ENCODE results near the gene FADS6. TPM values are rescaled to one million over a fixed set of nuclear protein-coding genes. Genes with fewer than 3 reads are reported as not detected.

The FADS6 gene
- total RNA-seq, 1 experiment from 2014 or later: 1.2 TPM

DNA sequence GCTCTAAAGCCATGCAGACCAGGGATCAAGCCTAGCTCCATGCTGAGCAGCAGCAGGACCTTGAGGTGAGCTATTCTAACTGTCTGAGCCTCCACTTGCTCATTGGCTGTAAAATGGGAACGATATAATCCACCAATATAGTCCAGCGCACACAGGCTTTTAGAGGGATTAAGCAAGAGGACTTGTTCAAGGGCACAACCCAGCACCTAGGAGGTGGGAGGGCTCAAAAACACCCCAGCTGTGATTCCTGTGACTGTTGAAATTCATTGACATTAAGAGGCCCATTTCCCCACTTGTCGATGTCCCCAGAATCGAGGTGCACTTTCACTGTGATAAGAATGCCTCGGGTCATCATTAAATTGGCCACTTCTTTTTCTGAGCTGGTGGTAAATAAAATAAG is 25.5 kb upstream of the FADS6 start:
- H4K8ac ChIP-seq (replicated peaks; ENCODE audit: insufficient read length, low read depth, low read length): no peak overlapping the region
- Mint-ChIP-seq H3K9me3 (peaks cover 0 to 2% of the 10 kb centered on the region in 2 experiments; a peak in 2 of 5 replicates), H3K27ac (no peak overlapping the region), H3K4me1 (peaks cover 18 to 37% of the 10 kb centered on the region in 2 experiments), H3K27me3 (ENCODE audit: low read depth) (peaks cover 49% of the 10 kb centered on the region), H3K36me3 (ENCODE audit: insufficient read depth in 1 of 3, low read depth in 3 of 3) (no peaks in the 10 kb centered on the region; a peak in 1 of 7 replicates), H3K4me3 (no peak overlapping the region)
- H2BK20ac ChIP-seq (ENCODE audit: low read depth, low read length, poor library complexity, severe bottlenecking): no peak overlapping the region
- no peaks in the 10 kb centered on the region for H3K9me3 ChIP-seq (ENCODE audit: control insufficient read depth, low read depth, low read length)
- DNase-seq: no peak
- H3K79me1 ChIP-seq (ENCODE audit: insufficient read depth, low read depth, low read length, poor library complexity, severe bottlenecking): no peaks in the 10 kb centered on the region
- peaks cover 15% of the 10 kb centered on the region for H3K27me3 ChIP-seq (ENCODE audit: insufficient read depth, low read length)
- H4K5ac ChIP-seq (ENCODE audit: insufficient read length, low read depth, low read length): no peak overlapping the region
- no CpG with 5 or more reads among the region's 5 CpGs for WGBS (ENCODE audit: extremely low coverage, insufficient read length, low lambda C conversion rate)
- H4K20me1 ChIP-seq (ENCODE audit: control insufficient read depth, insufficient read depth, insufficient read length): no peaks in the 10 kb centered on the region
- H2BK5ac ChIP-seq (ENCODE audit: insufficient read length, low read length): no peak overlapping the region
- no peak overlapping the region for H2AK5ac ChIP-seq (ENCODE audit: insufficient read length, low read length)
- no peak overlapping the region for H3K56ac ChIP-seq (ENCODE audit: insufficient read length, low read depth, low read length)
- no peak overlapping the region for H3K4ac ChIP-seq (ENCODE audit: low read depth, low read length)
- no peak overlapping the region for H3T11ph ChIP-seq (ENCODE audit: low read length)
- peaks cover 4% of the 10 kb centered on the region for H3K23me2 ChIP-seq (ENCODE audit: insufficient read length, low read depth, low read length, poor library complexity, severe bottlenecking)
- H3K27ac ChIP-seq (ENCODE audit: insufficient read length, low read depth, low read length): no peak overlapping the region
- no peak overlapping the region for H2BK120ac ChIP-seq (ENCODE audit: low read depth, low read length, poor library complexity, severe bottlenecking)
- H2BK12ac ChIP-seq (ENCODE audit: insufficient read length, low read depth, low read length): no peak overlapping the region
- H3K23ac ChIP-seq (ENCODE audit: insufficient read length, low read depth, low read length): no peak overlapping the region
- H3K4me1 ChIP-seq (ENCODE audit: insufficient read depth, low read length): no peaks in the 10 kb centered on the region
- TF ChIP-seq, protein P1, sequence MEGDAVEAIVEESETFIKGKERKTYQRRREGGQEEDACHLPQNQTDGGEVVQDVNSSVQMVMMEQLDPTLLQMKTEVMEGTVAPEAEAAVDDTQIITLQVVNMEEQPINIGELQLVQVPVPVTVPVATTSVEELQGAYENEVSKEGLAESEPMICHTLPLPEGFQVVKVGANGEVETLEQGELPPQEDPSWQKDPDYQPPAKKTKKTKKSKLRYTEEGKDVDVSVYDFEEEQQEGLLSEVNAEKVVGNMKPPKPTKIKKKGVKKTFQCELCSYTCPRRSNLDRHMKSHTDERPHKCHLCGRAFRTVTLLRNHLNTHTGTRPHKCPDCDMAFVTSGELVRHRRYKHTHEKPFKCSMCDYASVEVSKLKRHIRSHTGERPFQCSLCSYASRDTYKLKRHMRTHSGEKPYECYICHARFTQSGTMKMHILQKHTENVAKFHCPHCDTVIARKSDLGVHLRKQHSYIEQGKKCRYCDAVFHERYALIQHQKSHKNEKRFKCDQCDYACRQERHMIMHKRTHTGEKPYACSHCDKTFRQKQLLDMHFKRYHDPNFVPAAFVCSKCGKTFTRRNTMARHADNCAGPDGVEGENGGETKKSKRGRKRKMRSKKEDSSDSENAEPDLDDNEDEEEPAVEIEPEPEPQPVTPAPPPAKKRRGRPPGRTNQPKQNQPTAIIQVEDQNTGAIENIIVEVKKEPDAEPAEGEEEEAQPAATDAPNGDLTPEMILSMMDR (conservative IDR thresholded peaks at IDR 0.05): no peak
- no peak overlapping the region for H2AFZ ChIP-seq (ENCODE audit: low read length)
- H2BK15ac ChIP-seq (ENCODE audit: low read depth, low read length): no peak overlapping the region
- H3K18ac ChIP-seq (ENCODE audit: insufficient read length, low read depth, low read length): no peak overlapping the region
- no peaks in the 10 kb centered on the region for H3K79me2 ChIP-seq (ENCODE audit: insufficient read depth, low read length)
- H3K14ac ChIP-seq (ENCODE audit: insufficient read depth, low read length): no peak overlapping the region
- no peak overlapping the region for H3K4me2 ChIP-seq (ENCODE audit: insufficient read depth, insufficient read length, low read length)
- no peak overlapping the region for H4K91ac ChIP-seq (ENCODE audit: insufficient read length, low read depth, low read length)
- H3K9ac ChIP-seq (ENCODE audit: extremely low read depth, insufficient read length, low read length): no peak overlapping the region
